GM12878 (cell line): ENCODE results near the gene SACM1L.

Source experiments
- BRCA1 ChIP-seq: IDR thresholded peaks from 2 replicates; pipeline ENCODE4 v1.6.1; 2011; ENCODE audit warnings: low read depth, low read length, improper control_type of control experiment
- CTCF ChIP-seq, 3 experiments: IDR thresholded peaks in 2 of 3; conservative IDR thresholded peaks in 1 of 3; 2 replicates each; pipeline ENCODE4 v1.5.1; 2011; ENCODE audit warnings: low read depth in 3 of 3, low read length in 3 of 3, mild to moderate bottlenecking in 3 of 3, control low read depth in 2 of 3, moderate library complexity in 2 of 3, inconsistent platforms in 1 of 3, mixed read lengths in 1 of 3; ENCODE audit not compliant: control insufficient read depth in 2 of 3, insufficient read depth in 1 of 3; ENCODE audit errors: extremely low read depth in 1 of 3
- ELK1 ChIP-seq: IDR thresholded peaks from 2 replicates; pipeline ENCODE4 v1.6.1; 2012; ENCODE audit warnings: low read depth, low read length, improper control_type of control experiment
- EP300 ChIP-seq, 2 experiments: fragments of 150-350 bp in 1 of 2; IDR thresholded peaks; 2 replicates each; pipeline ENCODE4 v1.6.1; 2011 to 2012; ENCODE audit warnings: low read depth in 2 of 2, low read length in 2 of 2, borderline replicate concordance in 1 of 2, improper control_type of control experiment in 1 of 2, inconsistent platforms in 1 of 2; ENCODE audit not compliant: control insufficient read depth in 1 of 2
- EZH2 ChIP-seq: IDR thresholded peaks from 2 replicates; pipeline ENCODE4 v1.6.1; 2012; ENCODE audit warnings: low read depth, mild to moderate bottlenecking, control low read depth, inconsistent platforms, low read length, borderline replicate concordance; ENCODE audit not compliant: control insufficient read depth
- IRF4 ChIP-seq: IDR thresholded peaks from 2 replicates; pipeline ENCODE4 v1.6.1; 2011; ENCODE audit warnings: low read depth, low read length
- JUND ChIP-seq: IDR thresholded peaks from 2 replicates; pipeline ENCODE4 v1.6.1; 2012; ENCODE audit warnings: low read depth, mild to moderate bottlenecking, low read length, improper control_type of control experiment, moderate library complexity
- MAX ChIP-seq: IDR thresholded peaks from 2 replicates; pipeline ENCODE4 v1.6.1; 2012; ENCODE audit warnings: low read depth, low read length, improper control_type of control experiment
- MEF2A ChIP-seq: IDR thresholded peaks from 2 replicates; pipeline ENCODE4 v1.6.1; 2011; ENCODE audit warnings: low read depth, mild to moderate bottlenecking, low read length, moderate library complexity; ENCODE audit not compliant: insufficient read depth
- MYC ChIP-seq: IDR thresholded peaks from 2 replicates; pipeline ENCODE4 v1.6.1; 2011; ENCODE audit warnings: mild to moderate bottlenecking, low read length, moderate library complexity, inconsistent platforms; ENCODE audit not compliant: insufficient read depth, insufficient replicate concordance, insufficient read length, severe bottlenecking
- POLR2AphosphoS5 ChIP-seq: IDR thresholded peaks from 2 replicates; pipeline ENCODE4 v1.6.1; 2011; ENCODE audit warnings: mild to moderate bottlenecking, low read length, inconsistent platforms
- RCOR1 ChIP-seq: conservative IDR thresholded peaks from 2 replicates; pipeline ENCODE4 v1.6.1; 2012; ENCODE audit warnings: low read depth, low read length, improper control_type of control experiment
- REST ChIP-seq: IDR thresholded peaks from 2 replicates; pipeline ENCODE4 v1.6.1; 2012; ENCODE audit warnings: mild to moderate bottlenecking, low read depth, low read length

GRCh38 chr3:45677841-45678240 lies 11.4 kb upstream of the SACM1L start:
- TF ChIP-seq BRCA1 (no peak), RCOR1 (no peak), POLR2AphosphoS5 (no peak), CTCF (IDR thresholded peaks at IDR 0.05 in 2 of 3, conservative IDR thresholded peaks at IDR 0.05 in 1 of 3; ENCODE audit: control insufficient read depth in 2 of 3, extremely low read depth in 1 of 3, insufficient read depth in 1 of 3, low read depth in 3 of 3, low read length in 3 of 3) (no peak), MAX (no peak), EP300 (IDR thresholded peaks at IDR 0.05; ENCODE audit: borderline replicate concordance in 1 of 2, control insufficient read depth in 1 of 2, low read depth in 2 of 2, low read length in 2 of 2) (no peak), MYC (no peak), ELK1 (no peak), REST (no peak), JUND (no peak), MEF2A (no peak), IRF4 (no peak), EZH2 (no peak)
